HFF-Myc (cell line): ENCODE results near the gene DIP2A.

ENCODE experiments used
- DNase-seq: peaks from one replicate; pipeline ENCODE4 v3.0.0-alpha.2; 2011; ENCODE audit warnings: low read depth; ENCODE audit errors: extremely low read depth
- H3K4me3 ChIP-seq: replicated peaks from 2 replicates; pipeline ENCODE4 v1.5.1; 2011; ENCODE audit warnings: low read depth, mild to moderate bottlenecking, control low read depth, low read length
- CTCF ChIP-seq: IDR thresholded peaks from 2 replicates; pipeline ENCODE4 v1.5.1; 2012; ENCODE audit warnings: mild to moderate bottlenecking, low read depth, low read length, control low read depth; ENCODE audit errors: missing control alignments

DIP2A gene

DNA sequence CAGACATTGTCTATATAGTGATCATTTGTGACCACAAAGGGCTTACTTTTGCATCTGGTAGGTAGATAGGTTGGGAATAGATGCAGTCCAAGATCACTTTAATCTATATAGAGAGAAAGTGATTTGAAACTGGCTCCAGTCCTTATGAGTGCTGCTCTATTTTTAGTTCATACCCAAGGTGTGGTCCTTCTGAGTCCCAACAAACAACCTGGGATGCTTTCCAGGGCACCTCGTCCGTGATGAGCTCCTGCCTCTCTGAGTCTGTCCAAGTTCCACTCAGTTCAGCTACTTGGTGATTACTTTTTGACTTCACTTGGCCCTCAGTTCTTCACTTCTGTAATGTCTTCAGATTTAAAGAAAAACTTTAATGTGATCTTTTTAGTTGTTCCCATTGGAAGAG is 20.2 kb downstream of the DIP2A start:
- no peak for DNase-seq
- no peak overlapping the region for H3K4me3 ChIP-seq
- no peak for TF ChIP-seq CTCF

DNA sequence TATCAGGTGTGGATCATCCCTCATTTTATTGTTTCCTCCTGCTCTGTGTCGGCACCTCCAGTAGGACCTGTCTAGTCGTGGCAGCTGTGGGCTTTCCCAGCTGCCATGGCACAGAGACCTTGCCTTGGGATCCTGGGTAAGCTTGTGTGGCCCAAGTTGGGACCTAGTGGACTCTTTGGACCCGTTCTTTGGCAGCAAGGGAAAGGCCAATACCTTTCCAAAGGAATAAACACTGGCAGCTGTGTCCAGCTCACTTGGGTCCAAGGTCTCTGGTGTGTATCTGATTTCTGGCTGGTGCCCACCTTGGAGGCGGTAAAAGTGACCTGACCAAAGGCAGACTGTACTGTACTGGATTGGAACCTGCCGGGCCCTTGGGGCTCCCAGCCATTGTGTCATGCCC is 21.8 kb downstream of the DIP2A start:
- no peak for TF ChIP-seq CTCF
- H3K4me3 ChIP-seq, result no peak overlapping the region
- DNase-seq, result no peak

DNA sequence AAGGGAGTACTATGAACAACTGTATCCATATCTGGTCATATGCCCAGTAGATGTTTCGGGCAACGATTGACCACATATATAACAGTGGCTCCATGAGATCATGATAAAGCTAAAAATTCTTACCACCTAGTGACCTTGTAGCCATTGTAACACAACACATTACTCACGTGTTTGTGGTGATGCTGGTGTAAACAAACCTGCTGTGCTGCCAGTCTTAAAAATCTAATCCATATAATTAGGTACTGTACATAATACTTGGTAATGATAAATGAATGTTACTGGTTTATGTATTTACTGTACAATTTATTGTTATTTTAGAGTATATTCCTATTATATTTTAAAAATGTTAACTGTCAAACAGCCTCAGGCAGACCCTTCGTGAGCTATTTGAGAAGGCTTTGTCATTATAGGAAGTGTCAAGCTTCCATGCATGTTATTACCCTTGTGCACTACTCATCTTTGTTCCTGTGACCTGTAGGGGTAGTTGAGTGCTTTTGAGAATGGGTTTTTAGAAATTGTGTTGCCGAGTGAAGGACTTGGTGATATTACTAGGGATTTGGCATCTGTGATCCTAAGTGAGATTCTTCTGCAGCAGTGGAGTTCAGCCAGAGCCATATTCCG is 23.6 kb downstream of the DIP2A start:
- no peak overlapping the region for H3K4me3 ChIP-seq
- no peak for TF ChIP-seq CTCF
- DNase-seq, result no peak

DNA sequence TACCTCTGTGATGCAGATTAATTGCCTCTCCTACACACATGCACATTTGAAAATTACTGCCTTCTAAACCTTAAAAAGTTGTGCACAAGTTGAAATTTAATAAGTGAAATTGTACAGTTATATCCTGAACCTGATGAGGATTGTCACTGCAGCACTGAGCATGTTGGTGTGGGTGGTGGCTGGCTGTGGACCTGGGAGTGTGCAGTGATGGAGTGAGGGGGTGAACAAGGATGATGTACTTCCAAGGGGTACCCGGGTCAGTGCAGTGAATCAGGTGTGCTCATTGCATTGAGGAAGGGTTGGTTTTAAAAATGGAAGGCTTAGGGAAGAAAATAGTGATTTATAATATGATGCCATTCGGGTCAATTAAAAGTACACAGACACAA is 24.1 kb downstream of the DIP2A start:
- DNase-seq, result no peak
- TF ChIP-seq CTCF, result no peak
- H3K4me3 ChIP-seq, result no peak overlapping the region

DNA sequence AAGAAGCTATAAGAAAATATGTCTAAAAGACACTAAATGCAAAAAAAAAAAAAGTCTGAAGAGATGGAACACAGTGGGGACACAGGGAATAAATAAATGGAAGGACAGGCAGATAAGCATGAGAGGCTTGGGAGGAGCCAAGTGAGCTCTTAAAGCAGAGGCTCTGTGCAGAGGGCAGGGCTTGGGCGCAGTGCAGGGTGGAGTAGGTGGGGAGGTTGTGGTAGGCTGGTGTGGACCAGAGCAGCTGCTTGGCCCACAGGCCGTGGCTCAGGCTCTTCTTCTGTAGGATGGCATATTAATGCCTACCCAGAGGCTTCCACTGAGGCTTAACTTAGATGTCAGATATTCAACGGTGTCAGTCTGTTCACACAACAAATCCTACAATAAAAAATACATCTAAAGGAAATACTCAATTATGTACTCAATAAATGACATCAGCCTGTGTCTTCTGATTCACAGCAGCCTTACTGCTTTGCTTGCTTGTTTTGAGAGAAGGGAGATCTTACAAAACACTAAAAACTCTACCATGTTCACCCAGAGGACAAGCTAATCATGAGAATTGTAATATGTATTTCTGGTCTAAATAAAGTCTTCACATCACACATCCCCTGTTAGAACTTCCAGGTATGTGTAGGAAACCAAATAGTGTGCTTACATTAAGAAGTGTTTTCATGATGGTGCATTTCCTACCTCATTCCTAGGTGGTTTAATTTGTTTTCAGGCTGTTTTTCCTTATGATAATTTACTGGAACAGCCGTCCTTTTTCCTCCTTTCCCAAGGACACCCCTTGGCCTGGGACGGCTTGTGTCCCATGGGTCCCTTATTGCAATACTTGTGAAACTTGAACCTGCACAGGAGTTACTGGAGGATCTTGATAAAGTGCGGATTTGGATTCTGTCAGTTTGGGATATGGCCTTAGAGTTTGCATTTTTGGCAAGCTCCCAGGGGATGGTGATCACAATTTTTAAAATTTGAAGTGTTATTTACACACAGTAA is 24.9 kb downstream of the DIP2A start:
- DNase-seq, result no peak
- TF ChIP-seq CTCF, result no peak
- no peak overlapping the region for H3K4me3 ChIP-seq

GRCh38 chr21:46486481-46487126 is 27.9 kb downstream of the DIP2A start:
- no peak overlapping the region for H3K4me3 ChIP-seq
- no peak for DNase-seq
- TF ChIP-seq CTCF, result no peak
